Stomach (tissue), 4 donors: Measurements from ENCODE around the gene CRLF3.
"Not testable (repeated sequence)": the region's sequence is repeated elsewhere in the genome, so short reads cannot be mapped to it uniquely, and the experiment has no call there.

Experiments
- CTCF ChIP-seq, 7 experiments: fragments of 450-650 bp in 4 of 7; fragments of 200-600 bp in 3 of 7; sonication (generic) in 3 of 7; IDR thresholded peaks; one replicate each; pipeline ENCODE4 v1.5.1; 2016 to 2019; ENCODE audit warnings: antibody characterized with exemption in 7 of 7, control low read depth in 2 of 7, mild to moderate bottlenecking in 1 of 7
- EP300 ChIP-seq: sonication (generic); formaldehyde crosslinking; IDR thresholded peaks from one replicate; pipeline ENCODE4 v1.6.1; 2017; ENCODE audit warnings: antibody characterized with exemption

DNA sequence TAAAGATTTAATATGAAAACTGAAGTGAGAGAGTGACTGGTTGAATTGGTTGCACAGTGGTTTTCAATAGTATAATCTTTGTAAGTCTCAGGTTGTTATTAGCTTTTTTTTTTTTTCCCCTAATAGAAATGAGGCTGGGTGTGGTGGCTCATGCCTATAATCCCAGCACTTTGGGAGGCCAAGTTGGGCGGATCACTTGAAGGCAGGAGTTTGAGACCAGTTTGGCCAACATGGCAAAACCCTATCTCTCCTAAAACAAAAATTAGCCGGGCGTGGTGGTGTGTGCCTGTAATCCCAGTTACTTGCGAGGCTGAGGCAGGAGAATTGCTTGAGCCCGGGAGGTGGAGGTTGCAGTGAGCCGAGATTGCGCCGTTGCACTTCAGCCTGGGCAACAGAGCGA, 89.3 kb downstream of the CRLF3 start:
- not testable (repeated sequence) for TF ChIP-seq EP300; CTCF (IDR thresholded peaks at IDR 0.05)
